ENCODE measurements around the gene IGFBPL1. TPM values are rescaled to one million over a fixed set of nuclear protein-coding genes. Genes with fewer than 3 reads are reported as not detected.

Gene IGFBPL1
- polyA plus RNA-seq, 2 of the 4 experiments (the other 2 are of a cell fraction), result 2.5 to 2.7 TPM

DNA sequence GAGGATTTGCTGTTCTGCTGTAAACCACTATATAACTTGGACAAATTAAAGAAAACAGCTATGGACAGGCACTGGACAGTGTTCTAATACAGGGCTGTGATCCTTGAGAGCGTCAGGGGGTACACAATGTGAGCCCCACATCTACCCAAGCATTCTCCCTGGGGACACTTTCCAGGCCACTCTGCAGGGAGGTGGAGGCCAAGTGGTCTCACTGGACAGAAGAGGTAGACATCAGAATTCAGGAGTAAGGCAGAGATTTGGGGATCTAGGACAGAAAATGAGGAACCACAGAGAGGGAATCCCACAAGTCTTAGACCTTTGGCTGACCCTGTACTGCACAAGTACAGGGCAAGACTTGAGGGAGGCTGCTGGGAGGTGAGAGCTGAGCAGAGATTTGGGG is 3.8 kb upstream of the IGFBPL1 start (continued):
- TF ChIP-seq, protein P1, sequence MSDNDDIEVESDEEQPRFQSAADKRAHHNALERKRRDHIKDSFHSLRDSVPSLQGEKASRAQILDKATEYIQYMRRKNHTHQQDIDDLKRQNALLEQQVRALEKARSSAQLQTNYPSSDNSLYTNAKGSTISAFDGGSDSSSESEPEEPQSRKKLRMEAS (IDR thresholded peaks at IDR 0.05), result no peak
- no peak for TF ChIP-seq PHF8 (IDR thresholded peaks at IDR 0.05; ENCODE audit: borderline replicate concordance, low read depth)

DNA sequence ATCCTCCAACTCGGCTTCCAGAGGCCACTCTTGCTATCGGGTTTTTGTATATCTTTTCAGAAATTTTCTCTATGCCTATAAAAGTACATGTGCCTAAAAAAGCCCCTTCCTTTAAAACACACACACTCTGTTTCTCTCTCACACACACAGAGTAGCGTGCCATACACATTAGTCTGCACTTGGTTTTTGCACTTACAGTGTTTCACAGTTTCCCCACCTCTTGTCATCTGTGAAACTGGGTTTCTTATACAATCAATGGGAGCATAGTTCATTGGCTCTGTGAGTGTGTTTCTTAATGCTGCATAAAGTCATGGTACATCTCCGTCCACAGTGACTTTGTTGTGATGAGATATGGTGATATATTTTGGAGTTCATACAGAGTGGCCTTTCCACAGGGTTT is 664 bp upstream of the IGFBPL1 start:
- H3K4me1 ChIP-seq, result no peaks in the 10 kb centered on the region
- H3K27ac ChIP-seq, result no peak overlapping the region
- peak overlapping the region; percentile 84 for H3K4me2 ChIP-seq
- no peaks in the 10 kb centered on the region for H3K9me3 ChIP-seq
- no peak for ATAC-seq
- TF ChIP-seq FOXS1 (CRISPR knock-in tag; IDR thresholded peaks at IDR 0.05), result no peak
- TF ChIP-seq, protein P2, sequence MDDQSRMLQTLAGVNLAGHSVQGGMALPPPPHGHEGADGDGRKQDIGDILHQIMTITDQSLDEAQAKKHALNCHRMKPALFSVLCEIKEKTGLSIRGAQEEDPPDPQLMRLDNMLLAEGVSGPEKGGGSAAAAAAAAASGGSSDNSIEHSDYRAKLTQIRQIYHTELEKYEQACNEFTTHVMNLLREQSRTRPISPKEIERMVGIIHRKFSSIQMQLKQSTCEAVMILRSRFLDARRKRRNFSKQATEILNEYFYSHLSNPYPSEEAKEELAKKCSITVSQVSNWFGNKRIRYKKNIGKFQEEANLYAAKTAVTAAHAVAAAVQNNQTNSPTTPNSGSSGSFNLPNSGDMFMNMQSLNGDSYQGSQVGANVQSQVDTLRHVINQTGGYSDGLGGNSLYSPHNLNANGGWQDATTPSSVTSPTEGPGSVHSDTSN (IDR thresholded peaks at IDR 0.05), result no peak
- TF ChIP-seq POLR2AphosphoS2 (conservative IDR thresholded peaks at IDR 0.05; ENCODE audit: low read length), result no peak
- no peak for TF ChIP-seq CHD4 (IDR thresholded peaks at IDR 0.05; ENCODE audit: borderline replicate concordance)
- no peak for TF ChIP-seq RARB (CRISPR knock-in tag; IDR thresholded peaks at IDR 0.05)
- no peak for TF ChIP-seq HOXA7 (CRISPR knock-in tag; IDR thresholded peaks at IDR 0.05)
- TF ChIP-seq, protein P3, sequence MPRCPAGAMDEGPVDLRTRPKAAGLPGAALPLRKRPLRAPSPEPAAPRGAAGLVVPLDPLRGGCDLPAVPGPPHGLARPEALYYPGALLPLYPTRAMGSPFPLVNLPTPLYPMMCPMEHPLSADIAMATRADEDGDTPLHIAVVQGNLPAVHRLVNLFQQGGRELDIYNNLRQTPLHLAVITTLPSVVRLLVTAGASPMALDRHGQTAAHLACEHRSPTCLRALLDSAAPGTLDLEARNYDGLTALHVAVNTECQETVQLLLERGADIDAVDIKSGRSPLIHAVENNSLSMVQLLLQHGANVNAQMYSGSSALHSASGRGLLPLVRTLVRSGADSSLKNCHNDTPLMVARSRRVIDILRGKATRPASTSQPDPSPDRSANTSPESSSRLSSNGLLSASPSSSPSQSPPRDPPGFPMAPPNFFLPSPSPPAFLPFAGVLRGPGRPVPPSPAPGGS (IDR thresholded peaks at IDR 0.05), result no peak
- TF ChIP-seq HDAC2 (IDR thresholded peaks at IDR 0.05), result no peak
- no peak for TF ChIP-seq ZFP36 (IDR thresholded peaks at IDR 0.05; ENCODE audit: borderline replicate concordance, partially characterized antibody)
- TF ChIP-seq, protein P4, sequence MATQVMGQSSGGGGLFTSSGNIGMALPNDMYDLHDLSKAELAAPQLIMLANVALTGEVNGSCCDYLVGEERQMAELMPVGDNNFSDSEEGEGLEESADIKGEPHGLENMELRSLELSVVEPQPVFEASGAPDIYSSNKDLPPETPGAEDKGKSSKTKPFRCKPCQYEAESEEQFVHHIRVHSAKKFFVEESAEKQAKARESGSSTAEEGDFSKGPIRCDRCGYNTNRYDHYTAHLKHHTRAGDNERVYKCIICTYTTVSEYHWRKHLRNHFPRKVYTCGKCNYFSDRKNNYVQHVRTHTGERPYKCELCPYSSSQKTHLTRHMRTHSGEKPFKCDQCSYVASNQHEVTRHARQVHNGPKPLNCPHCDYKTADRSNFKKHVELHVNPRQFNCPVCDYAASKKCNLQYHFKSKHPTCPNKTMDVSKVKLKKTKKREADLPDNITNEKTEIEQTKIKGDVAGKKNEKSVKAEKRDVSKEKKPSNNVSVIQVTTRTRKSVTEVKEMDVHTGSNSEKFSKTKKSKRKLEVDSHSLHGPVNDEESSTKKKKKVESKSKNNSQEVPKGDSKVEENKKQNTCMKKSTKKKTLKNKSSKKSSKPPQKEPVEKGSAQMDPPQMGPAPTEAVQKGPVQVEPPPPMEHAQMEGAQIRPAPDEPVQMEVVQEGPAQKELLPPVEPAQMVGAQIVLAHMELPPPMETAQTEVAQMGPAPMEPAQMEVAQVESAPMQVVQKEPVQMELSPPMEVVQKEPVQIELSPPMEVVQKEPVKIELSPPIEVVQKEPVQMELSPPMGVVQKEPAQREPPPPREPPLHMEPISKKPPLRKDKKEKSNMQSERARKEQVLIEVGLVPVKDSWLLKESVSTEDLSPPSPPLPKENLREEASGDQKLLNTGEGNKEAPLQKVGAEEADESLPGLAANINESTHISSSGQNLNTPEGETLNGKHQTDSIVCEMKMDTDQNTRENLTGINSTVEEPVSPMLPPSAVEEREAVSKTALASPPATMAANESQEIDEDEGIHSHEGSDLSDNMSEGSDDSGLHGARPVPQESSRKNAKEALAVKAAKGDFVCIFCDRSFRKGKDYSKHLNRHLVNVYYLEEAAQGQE (IDR thresholded peaks at IDR 0.05), result no peak
- no peak for TF ChIP-seq CBX2 (IDR thresholded peaks at IDR 0.05; ENCODE audit: borderline replicate concordance, low read depth)
- no peak for TF ChIP-seq MYC (IDR thresholded peaks at IDR 0.05; ENCODE audit: borderline replicate concordance, low read length)
- TF ChIP-seq PHF8 (IDR thresholded peaks at IDR 0.05; ENCODE audit: borderline replicate concordance, low read depth), result no peak
- TF ChIP-seq ZNF302 (CRISPR knock-in tag; IDR thresholded peaks at IDR 0.05), result no peak
- TF ChIP-seq ZSCAN20 (CRISPR knock-in tag; IDR thresholded peaks at IDR 0.05), result no peak
- TF ChIP-seq NFE2L2 (conservative IDR thresholded peaks at IDR 0.05; ENCODE audit: low read length), result no peak
- TF ChIP-seq, protein P5, sequence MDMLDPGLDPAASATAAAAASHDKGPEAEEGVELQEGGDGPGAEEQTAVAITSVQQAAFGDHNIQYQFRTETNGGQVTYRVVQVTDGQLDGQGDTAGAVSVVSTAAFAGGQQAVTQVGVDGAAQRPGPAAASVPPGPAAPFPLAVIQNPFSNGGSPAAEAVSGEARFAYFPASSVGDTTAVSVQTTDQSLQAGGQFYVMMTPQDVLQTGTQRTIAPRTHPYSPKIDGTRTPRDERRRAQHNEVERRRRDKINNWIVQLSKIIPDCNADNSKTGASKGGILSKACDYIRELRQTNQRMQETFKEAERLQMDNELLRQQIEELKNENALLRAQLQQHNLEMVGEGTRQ (IDR thresholded peaks at IDR 0.05), result no peak
- TF ChIP-seq KDM5A (IDR thresholded peaks at IDR 0.05), result no peak
- TF ChIP-seq, protein P6, sequence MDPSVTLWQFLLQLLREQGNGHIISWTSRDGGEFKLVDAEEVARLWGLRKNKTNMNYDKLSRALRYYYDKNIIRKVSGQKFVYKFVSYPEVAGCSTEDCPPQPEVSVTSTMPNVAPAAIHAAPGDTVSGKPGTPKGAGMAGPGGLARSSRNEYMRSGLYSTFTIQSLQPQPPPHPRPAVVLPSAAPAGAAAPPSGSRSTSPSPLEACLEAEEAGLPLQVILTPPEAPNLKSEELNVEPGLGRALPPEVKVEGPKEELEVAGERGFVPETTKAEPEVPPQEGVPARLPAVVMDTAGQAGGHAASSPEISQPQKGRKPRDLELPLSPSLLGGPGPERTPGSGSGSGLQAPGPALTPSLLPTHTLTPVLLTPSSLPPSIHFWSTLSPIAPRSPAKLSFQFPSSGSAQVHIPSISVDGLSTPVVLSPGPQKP (IDR thresholded peaks at IDR 0.05; ENCODE audit: low read depth, low read length), result no peak
- TF ChIP-seq EP300 (IDR thresholded peaks at IDR 0.05), result no peak
- H3K4me3 ChIP-seq, result peak overlapping the region; percentile 64; the same call in 2 of the 3 replicates
- no peak for DNase-seq (ENCODE audit: low read depth in 1 of 2, low spot score in 1 of 2)
- FAIRE-seq, result no peak
- WGBS (ENCODE audit: missing lambda C conversion rate), result 78% methylated on average over 4 of the region's 4 CpGs
- ChIA-PET POLR2A (no interaction called here), CTCF (interaction anchor here (0.6 kb wide), 1 partner anchor 15 kb away, joined by 4 read pairs; no protein-coding TSS in a partner anchor)
